ENCODE measurements around the gene EXOC3L2. TPM values are rescaled to one million over a fixed set of nuclear protein-coding genes. Genes with fewer than 3 reads are reported as not detected.

EXOC3L2 gene
- total RNA-seq, 1 experiment from 2014 or later: not detected

DNA sequence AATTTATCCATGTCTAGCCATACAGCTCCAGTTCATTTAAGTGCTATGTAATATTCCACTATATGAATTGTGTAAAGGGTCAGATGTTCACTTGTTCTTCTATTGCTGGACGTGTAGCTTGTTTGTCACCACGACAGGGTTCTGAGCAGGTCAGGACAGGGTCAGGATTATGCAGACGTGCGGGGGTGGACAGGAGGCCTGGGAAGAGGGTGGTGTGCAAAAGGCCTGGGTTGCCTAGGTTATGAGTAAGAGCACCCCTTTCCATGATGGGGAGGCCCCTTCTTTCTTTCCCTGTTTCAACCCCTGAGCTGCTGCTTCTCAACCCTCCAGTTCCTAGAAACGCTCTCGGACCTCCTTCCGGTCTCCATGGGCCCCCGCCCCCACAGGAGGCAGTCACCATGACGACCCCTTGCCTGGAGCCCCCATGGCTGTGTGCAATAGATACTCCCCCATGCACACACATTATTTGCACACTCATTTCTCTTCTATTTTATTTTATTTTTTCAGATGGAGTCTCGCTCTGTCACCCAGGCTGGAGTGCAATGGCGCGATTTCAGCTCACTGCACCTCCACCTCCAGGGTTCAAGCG, 2.0 kb downstream of the EXOC3L2 start:
- Histone ChIP-seq H2AFZ (ENCODE audit: low read depth, low read length, poor library complexity, severe bottlenecking) (no peak overlapping the region), H4K20me1 (ENCODE audit: insufficient read depth) (no peaks in the 10 kb centered on the region), H3K4me1 (ENCODE audit: control insufficient read depth in 1 of 2, insufficient read depth in 2 of 2, low read length in 2 of 2) (peaks cover 2 to 4% of the 10 kb centered on the region in 2 experiments; a peak in 2 of 4 replicates), H3K9ac (ENCODE audit: low read length) (no peak overlapping the region), H3K9me2 (ENCODE audit: insufficient read depth) (no peaks in the 10 kb centered on the region), H3K36me3 (ENCODE audit: control insufficient read depth in 1 of 2, insufficient read depth in 2 of 2, low read length in 2 of 2) (no peaks in the 10 kb centered on the region), H3K79me2 (ENCODE audit: insufficient read depth, low read length) (no peaks in the 10 kb centered on the region), H3K9me3 (ENCODE audit: control insufficient read depth in 1 of 2, insufficient read depth in 1 of 2, low read depth in 1 of 2, low read length in 2 of 2) (no peaks in the 10 kb centered on the region), H3K4me3 (replicated peaks in 1 of 2; ENCODE audit: low read depth in 1 of 2, low read length in 2 of 2) (no peak overlapping the region), H3K27ac (ENCODE audit: low read depth, low read length) (no peak overlapping the region), H3K4me2 (ENCODE audit: low read length) (no peak overlapping the region), H3K27me3 (ENCODE audit: insufficient read depth, low read length) (no peaks in the 10 kb centered on the region)
- ChIA-PET RAD21 (ENCODE audit: low non-redundant PET in 1 of 2, low total read pairs in 2 of 2, uncharacterized antibody in 2 of 2, unreplicated experiment in 2 of 2) (interaction anchor here in 1 of 2 experiments (0.5 kb wide), 1 partner anchor 26 kb away, joined by 4 read pairs; no protein-coding TSS in a partner anchor), POLR2A (no interaction called here), CTCF (no interaction called here)
- DNase-seq (ENCODE audit: low read depth, low spot score) (no peak), ATAC-seq (no peak)
- intact Hi-C loops (cut with micrococcal nuclease): loop anchor here (10.0 kb wide), 1 partner anchor 58 kb away; no protein-coding TSS in a partner anchor
- TF ChIP-seq, protein P1, sequence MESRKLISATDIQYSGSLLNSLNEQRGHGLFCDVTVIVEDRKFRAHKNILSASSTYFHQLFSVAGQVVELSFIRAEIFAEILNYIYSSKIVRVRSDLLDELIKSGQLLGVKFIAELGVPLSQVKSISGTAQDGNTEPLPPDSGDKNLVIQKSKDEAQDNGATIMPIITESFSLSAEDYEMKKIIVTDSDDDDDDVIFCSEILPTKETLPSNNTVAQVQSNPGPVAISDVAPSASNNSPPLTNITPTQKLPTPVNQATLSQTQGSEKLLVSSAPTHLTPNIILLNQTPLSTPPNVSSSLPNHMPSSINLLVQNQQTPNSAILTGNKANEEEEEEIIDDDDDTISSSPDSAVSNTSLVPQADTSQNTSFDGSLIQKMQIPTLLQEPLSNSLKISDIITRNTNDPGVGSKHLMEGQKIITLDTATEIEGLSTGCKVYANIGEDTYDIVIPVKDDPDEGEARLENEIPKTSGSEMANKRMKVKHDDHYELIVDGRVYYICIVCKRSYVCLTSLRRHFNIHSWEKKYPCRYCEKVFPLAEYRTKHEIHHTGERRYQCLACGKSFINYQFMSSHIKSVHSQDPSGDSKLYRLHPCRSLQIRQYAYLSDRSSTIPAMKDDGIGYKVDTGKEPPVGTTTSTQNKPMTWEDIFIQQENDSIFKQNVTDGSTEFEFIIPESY (IDR thresholded peaks at IDR 0.05; ENCODE audit: extremely low read depth, insufficient replicate concordance, low read length): no peak
- TF ChIP-seq ZFX (IDR thresholded peaks at IDR 0.05) (no peak), YY1 (IDR thresholded peaks at IDR 0.05; ENCODE audit: extremely low read depth, insufficient replicate concordance, low read depth, low read length) (no peak), ATF3 (IDR thresholded peaks at IDR 0.05) (no peak), JUND (IDR thresholded peaks at IDR 0.05) (no peak)
- BruUV-seq (replicated peaks): no TSS peak

DNA sequence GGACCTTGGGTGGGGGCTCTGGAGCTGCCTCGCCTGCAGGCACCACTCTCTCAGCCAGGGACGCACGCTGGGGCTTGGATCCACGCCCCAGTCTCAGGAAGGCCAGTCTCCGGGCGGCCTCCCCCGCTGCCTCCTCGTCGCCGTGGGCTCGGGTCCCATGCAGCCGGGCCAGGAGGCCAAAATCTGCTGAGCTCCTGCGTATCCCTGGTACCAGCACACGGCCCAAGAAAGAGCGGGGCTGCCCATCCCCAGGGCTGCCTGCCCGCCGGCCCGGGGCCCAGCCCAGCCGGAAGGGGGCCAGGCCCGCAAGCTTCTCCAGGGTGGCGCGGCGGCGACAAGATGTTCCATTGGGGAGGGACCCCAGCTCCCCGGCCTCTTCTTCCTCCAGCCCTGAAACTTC, 6.7 kb downstream of the EXOC3L2 start:
- ChIA-PET RAD21 (ENCODE audit: low non-redundant PET in 1 of 2, low total read pairs in 2 of 2, uncharacterized antibody in 2 of 2, unreplicated experiment in 2 of 2) (no interaction called here), CTCF (no interaction called here), POLR2A (no interaction called here)
- Histone ChIP-seq H3K9ac (ENCODE audit: low read length) (no peak overlapping the region), H4K20me1 (ENCODE audit: insufficient read depth) (no peaks in the 10 kb centered on the region), H3K27me3 (ENCODE audit: insufficient read depth, low read length) (no peaks in the 10 kb centered on the region), H3K27ac (ENCODE audit: low read depth, low read length) (no peak overlapping the region), H3K4me3 (replicated peaks in 1 of 2; ENCODE audit: low read depth in 1 of 2, low read length in 2 of 2) (no peak overlapping the region), H2AFZ (ENCODE audit: low read depth, low read length, poor library complexity, severe bottlenecking) (no peak overlapping the region), H3K9me2 (ENCODE audit: insufficient read depth) (no peaks in the 10 kb centered on the region), H3K9me3 (ENCODE audit: control insufficient read depth in 1 of 2, insufficient read depth in 1 of 2, low read depth in 1 of 2, low read length in 2 of 2) (no peaks in the 10 kb centered on the region), H3K79me2 (ENCODE audit: insufficient read depth, low read length) (no peaks in the 10 kb centered on the region), H3K4me1 (ENCODE audit: control insufficient read depth in 1 of 2, insufficient read depth in 2 of 2, low read length in 2 of 2) (peaks cover 0 to 4% of the 10 kb centered on the region in 2 experiments; a peak in 1 of 4 replicates), H3K4me2 (ENCODE audit: low read length) (no peak overlapping the region), H3K36me3 (ENCODE audit: control insufficient read depth in 1 of 2, insufficient read depth in 2 of 2, low read length in 2 of 2) (no peaks in the 10 kb centered on the region)
- intact Hi-C loops (cut with micrococcal nuclease): no loop called here
- TF ChIP-seq, protein P2, sequence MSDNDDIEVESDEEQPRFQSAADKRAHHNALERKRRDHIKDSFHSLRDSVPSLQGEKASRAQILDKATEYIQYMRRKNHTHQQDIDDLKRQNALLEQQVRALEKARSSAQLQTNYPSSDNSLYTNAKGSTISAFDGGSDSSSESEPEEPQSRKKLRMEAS (IDR thresholded peaks at IDR 0.05): no peak
- TF ChIP-seq ZFX (IDR thresholded peaks at IDR 0.05) (no peak), ZNF274 (IDR thresholded peaks at IDR 0.05; ENCODE audit: low read depth, low read length) (no peak), RAD21 (IDR thresholded peaks at IDR 0.05; ENCODE audit: low read depth) (no peak), SIN3A (IDR thresholded peaks at IDR 0.05; ENCODE audit: low read depth) (no peak)
- ATAC-seq (no peak), DNase-seq (ENCODE audit: low read depth, low spot score) (no peak)
- no TSS peak for BruUV-seq (replicated peaks)

Measured in HCT116 (cell line).